GM18520 (cell line): ENCODE data around the gene TAPBPL.
A peak's percentile ranks its signal among the peaks of the same experiment; 100 is the strongest.
"Not testable (repeated sequence)": the region's sequence is repeated elsewhere in the genome, so short reads cannot be mapped to it uniquely, and the experiment has no call there.

Source experiments
- ATAC-seq: cut with Tn5 transposase; IDR thresholded peaks from one replicate; pipeline ENCODE4 v1.9.1; 2021; ENCODE audit not compliant: unreplicated experiment

Gene TAPBPL, protein sequence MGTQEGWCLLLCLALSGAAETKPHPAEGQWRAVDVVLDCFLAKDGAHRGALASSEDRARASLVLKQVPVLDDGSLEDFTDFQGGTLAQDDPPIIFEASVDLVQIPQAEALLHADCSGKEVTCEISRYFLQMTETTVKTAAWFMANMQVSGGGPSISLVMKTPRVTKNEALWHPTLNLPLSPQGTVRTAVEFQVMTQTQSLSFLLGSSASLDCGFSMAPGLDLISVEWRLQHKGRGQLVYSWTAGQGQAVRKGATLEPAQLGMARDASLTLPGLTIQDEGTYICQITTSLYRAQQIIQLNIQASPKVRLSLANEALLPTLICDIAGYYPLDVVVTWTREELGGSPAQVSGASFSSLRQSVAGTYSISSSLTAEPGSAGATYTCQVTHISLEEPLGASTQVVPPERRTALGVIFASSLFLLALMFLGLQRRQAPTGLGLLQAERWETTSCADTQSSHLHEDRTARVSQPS

GRCh38 chr12:6451348-6452244, at the start of gene TAPBPL:
Gene TAPBPL (plus strand): TSS chr12:6452042. CDS start chr12:6452249, 207 bp downstream.
- ATAC-seq = peak; percentile 34

GRCh38 chr12:6404390-6404789, 47.5 kb upstream of the TAPBPL start:
- ATAC-seq = no peak

DNA sequence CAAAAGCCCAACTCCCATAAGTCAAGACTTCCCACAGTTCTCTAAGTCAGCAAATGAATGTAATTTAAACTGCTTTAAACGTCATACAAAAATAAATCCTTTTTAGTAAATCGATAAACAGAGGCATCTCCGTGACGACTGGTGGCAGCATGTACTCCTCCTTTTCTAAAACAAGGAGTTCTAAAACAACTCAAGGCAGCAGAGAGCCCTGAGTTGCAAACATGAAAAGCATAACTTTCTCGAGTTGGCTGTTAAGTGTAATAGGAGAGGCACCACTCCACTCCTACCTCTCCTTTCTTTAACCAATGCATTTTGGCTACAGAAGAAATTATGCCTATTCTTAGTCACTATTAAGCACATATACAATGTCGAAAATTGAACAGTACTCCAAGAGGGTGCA, 45.9 kb upstream of the TAPBPL start:
- ATAC-seq = no peak

GRCh38 chr12:6407236-6407954, 44.4 kb upstream of the TAPBPL start:
- ATAC-seq = no peak

DNA sequence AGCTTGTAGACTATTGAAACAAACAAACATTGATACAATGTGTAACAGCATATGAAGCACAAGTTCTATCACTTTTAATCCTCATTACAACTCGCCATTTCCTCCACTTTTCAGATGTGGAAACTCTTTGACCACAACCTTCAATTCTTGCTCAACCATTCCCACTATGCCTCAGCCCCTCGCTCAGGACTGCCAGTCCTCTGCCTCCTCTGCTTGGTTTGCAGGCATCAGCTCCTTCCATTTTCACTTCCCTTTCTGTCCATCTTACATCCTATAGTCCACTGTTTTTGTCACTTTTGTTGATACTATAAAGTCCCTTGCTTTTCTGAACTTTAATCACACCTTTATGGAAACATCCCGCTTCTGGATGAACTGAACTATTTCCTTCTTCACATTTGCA, 35.2 kb upstream of the TAPBPL start:
- ATAC-seq = no peak

DNA sequence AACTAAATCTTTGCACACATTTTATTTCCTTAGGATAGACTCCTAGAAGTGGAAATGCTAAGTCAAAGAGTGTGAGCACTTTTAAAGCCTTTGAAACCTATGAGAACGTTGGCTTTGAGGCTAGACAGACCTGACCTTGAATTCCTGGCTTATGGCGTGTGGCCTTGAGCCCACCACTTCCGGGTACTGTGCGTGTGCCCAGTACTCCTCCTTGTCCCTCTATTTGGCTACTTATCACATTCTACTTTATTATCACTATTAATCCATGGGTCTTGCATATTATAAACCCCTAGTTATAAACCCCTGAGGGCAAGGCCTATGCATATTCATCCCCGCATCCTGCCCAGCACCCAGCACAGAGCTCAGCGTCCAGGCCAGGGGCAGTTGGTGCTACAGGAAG, 33.0 kb upstream of the TAPBPL start:
- ATAC-seq = no peak

DNA sequence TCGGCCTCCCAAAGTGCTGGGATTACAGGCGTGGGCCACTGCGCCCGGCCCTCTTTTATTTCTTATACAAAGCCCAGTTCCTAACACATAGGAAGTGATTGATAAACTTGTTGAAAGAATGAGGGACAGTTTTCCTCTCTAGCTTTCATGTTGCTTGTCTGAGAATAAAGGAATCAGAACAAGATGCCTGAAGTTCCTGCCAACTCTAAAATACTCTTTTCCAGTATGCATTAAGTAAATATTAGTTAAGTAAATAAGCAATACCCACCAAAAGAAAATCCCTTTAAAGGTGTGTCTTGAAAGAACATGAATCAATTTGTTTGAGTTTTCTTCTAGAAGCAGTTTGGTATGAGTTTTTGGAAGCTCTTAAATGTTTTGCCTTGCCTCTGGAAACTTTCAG, 31.5 kb upstream of the TAPBPL start:
- no peak for ATAC-seq

DNA sequence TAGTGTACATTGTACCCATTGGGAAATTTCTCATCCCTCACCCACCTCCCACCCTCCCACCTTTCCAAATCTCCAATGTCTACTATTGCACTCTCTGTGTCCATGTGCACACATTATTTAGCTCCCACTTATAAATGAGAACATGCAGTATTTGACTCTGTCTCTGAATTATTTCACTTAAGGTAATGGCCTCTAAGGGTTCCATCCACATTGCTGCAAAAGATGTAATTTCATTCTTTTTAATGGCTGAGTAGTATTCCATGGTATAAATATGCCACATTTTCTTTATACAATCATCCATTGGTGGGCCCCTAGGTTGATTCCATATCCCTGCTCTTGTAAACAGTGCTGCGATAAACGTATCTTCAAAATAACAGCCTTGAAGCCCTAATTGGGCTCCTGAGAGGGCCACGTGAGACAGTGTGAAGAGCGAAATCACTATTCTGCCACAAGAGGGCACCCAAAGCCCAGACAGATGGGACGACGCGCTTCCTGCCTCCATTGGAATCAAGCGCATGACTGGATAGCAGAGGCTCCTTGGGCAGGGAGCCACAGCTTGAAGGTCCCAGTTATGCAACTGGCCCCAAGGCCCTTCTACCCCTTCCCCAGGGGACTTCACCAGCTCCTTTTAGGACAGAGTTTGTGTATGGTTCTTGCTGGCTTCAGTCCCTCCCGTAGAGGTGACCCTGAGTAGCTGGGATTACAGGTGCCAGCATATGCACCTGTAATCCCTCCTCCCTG, 28.4 kb upstream of the TAPBPL start:
- ATAC-seq = no peak

DNA sequence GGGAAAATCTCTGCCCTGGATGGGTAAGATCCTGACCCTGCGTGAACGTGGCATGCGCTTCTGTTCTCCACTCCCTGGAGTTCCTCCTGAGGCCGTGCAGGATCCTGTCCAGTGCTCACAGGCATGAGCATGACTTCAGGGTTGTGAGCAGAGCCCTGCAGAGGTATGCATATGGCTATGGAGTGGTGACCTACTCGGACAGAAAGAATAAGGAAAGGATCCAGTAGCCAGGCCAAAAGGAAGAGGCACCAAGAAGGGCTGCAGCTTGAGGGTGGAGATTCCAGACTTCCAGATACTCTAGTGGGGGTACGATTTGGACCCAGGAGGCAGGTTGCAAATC, 27.9 kb upstream of the TAPBPL start:
- ATAC-seq = no peak

DNA sequence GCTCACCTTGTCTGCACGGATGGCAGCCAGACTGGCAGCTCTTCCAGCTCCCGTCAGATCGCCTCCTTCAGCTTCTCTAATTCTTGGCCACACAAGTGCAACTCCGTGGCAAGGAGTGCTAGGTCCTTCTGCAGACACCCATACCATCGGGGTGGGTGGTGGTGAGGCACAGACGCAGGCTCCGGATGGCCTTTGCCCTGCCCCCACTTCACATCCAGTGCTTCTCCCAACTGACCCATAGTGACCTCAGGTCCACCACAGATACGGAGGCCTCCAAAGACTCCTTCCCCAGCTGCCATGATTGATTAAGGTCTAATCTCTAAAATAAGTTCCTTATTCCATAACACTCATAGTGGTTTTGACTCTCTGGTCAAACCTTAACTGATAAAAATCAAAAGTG, 27.0 kb upstream of the TAPBPL start:
- ATAC-seq = no peak

DNA sequence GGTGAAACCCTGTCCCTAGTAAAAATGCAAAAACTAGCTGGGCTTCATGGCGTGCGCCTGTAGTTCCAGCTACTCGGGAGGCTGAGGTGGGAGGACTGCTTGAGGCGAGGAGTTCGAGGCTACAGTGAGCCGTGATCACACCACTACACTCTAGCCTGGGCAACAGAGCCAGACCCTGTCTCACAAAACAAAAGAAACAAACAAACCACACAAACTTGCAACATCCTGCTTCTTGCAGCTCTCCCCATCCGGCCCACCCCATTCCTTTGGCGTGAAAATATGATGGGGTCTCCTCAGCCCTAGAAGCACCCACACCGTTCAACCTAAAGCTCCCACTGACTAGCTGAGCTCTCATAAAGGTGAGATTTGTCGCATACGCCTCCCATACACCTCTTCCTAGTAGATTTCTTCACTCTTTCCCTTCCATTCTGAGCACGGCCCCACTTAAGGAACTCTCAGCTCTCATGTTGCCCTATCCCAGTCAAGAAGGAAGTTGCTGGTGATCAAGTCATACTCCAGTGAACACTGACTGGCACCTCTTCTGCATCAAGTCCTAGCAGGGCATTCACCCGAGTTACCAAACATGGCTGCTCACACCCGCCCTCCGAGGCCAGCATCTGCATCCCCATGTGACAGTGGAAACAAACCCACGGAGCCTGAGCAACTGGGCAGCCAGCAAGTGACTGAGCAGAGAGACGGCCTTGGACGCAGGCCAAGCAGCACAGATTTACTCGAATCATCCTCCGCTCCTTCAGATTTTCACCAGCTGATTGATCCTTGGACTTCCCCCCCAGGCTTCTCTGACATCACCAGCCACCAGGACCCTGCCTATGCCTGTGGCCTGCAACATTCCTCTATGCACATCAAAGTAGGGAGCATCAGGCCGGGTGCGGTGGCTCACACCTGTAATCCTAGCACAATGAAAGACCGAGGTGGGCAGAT, 26.0 kb upstream of the TAPBPL start:
- ATAC-seq = no peak

DNA sequence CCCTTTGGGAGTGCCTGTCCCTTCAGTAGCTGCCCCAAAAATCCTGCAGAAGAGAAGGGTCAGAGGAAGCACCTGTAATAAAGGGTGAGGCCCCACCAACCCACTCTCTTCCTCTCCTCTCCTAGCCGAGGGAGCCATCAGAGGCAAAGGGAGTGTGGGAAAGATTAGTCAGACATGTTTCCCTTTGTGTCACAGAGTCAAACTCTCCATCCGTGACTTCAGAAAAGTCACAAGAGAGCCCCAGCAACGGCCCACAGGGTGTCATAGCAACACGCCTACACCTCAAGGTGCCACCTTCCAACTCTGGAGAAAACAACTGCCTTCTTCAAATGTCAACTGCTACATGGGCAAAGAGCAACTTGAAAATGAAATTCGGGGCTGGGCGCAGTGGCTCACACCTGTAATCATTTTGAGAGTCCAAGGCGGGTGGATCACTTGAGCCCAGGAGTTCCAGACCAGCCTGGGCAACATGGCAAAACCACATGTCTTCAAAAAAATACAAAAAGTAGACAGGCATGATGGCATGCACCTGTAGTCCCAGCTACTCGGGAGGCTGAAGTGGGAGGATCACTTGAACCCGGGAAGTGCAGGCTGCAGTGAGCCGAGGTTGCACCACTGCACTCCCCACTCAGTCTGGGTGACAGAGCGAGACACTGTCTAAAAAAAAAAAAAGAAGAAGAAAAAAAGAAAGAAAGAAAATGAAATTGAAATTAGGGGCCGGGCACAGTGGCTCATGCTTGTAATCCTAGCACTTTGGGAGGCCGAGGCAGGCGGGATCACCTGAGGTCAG, 24.8 kb upstream of the TAPBPL start:
- ATAC-seq = peak; percentile 65

DNA sequence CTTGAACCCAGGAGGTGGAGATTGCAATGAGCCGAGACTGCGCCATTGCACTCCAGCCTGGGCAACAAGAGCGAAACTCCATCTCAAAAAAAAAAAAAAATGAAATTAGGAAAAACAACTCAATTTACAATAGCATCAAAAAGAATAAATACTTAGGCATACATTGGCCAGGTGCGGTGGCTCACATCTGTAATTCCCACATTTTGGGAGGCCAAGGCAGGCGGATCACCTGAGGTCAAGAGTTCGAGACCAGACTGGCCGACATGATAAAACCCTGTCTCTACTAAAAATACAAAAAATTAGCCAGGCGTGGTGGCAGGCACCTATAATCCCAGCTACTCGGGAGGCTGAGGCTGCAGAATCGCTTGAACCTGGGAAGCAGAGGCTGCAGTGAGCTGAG, 24.0 kb upstream of the TAPBPL start:
- not testable (repeated sequence) for ATAC-seq

GRCh38 chr12:6428326-6428725, 23.5 kb upstream of the TAPBPL start:
- no peak for ATAC-seq

DNA sequence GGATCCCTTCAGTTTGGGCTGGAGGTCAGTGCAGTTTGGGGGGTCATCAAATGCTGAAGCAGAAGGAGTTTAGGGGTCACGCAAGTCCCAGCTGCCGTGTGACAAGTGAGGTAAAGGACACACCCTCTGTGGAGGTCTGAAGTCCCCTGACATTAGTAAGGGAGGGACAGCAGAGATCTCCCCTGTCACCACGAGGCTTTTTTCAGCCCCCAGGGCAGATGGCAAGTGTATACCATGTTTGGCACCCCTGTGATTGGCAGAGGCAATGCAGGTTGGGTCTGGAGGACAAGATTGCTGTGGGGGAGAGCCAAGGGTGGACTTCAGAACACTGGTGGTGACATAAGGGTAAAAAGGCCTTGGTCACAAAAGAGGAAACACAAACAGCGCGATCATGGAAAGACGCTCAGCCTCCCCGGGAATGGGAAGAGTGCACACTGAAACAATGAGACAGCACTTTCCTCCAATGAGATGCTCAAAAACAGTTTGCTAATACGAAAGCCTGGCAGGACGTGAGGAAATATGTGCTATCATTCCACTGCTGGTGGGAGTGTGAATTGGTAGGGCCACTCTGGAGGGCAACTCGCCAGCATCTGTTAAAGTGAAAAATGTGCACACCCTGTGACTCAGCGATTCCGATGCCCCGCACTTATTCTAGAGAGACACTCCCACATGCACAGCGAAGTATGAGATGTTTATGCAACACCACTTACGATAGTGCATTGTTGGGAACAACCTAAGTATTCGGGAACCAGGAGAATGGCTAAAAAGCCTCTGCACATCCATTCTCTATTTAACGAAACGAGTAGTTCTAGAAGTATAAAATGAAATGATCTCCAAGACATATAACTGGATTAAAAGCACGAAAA, 21.5 kb upstream of the TAPBPL start:
- no peak for ATAC-seq

DNA sequence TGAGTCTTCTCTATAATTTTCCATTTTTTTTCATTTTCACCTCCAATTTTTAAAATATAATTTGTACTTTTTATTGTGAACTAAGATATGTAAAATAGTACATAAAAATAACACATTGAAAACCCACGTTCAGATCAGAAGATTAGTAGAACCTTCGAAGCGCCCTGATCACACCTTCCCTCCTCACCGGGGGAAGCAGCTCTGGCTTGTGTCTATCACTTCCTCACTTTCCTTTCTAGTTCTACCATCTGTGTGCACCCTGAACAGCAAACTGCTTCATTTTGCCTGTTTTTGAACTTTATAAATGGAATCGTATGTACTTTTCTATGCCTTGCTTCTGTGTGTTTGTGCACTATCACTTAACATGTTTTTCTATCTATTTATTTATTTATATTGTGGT, 18.9 kb upstream of the TAPBPL start:
- no peak for ATAC-seq

DNA sequence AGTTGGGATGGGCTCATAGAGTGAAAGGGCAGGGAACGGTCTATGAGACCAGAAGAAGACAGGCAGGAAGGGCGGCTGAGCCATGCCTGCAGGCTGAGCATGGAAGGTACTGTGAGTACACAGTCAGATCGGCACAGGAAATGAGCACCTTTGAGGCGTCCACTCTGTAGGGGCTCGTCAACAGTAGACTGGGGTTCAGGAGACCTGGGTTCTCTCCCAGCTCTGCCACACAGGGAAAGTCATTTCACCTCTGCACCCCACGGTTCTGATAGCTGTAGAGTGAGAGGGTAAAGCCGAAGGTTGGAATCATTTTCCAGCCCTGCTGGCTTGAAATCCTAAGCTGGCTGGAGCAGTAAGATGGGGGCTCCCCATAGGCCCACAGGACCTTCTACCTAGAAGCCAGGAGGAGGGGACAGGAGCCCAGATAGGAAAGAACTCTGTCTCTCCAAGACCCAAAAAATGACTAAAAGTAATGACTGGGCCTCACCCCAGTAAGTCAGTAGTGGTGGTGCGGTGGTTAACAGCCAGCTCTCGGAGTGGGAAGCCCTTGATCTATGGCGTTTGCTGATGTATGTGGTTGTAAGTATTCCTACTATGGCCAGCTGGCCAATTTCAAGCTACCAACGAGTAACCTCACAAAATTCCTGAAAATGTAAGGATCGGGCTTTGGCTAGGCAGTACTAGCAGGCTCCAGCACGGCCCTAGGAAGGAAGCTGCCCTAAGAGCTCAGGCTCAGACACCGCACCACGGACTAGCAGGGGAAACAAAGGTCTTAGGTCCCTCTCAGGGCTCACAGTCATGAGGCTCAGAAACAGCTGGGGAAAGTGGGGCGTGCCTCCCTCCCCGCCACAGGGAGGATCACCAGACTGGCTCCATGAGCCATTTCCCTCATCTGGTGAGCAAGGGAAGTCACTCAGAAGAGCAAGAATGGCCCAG, 17.4 kb upstream of the TAPBPL start:
- ATAC-seq = no peak
